PC-3 (cell line): ENCODE results near the gene USP3. TPM values are rescaled to one million over a fixed set of nuclear protein-coding genes. Genes with fewer than 3 reads are reported as not detected.
A peak's percentile ranks its signal among the peaks of the same experiment; 100 is the strongest.
"Not testable (repeated sequence)": the region's sequence is repeated elsewhere in the genome, so short reads cannot be mapped to it uniquely, and the experiment has no call there.

ENCODE experiments used
- ATAC-seq: fragments of 200-7000 bp; cut with Tn5 transposase; 2 replicates; pipeline ENCODE4 v1.9.1; 2020; ENCODE audit warnings: mild to moderate bottlenecking, moderate library complexity
- BruUV-seq: library from RNA; stranded (reverse); fragments of 400-500 nt; replicated peaks from 2 replicates; lab custom pipeline; 2021; lab: Mats Ljungman, UMichigan
- CTCF ChIA-PET: fragments of 300-600 bp; sonication (Branson Sonifier 250); formaldehyde crosslinking; loops from one replicate; lab custom pipeline; 2022; ENCODE audit warnings: antibody characterized with exemption; lab: Charles Lee
- POLR2A ChIA-PET: fragments of 300-600 bp; sonication (Branson Sonifier 250); formaldehyde crosslinking; loops from one replicate; lab custom pipeline; 2022; ENCODE audit warnings: antibody characterized with exemption; ENCODE audit not compliant: unreplicated experiment; lab: Charles Lee
- DNase-seq: peaks from one replicate; pipeline ENCODE4 v3.0.0-alpha.2; 2015
- H2AFZ ChIP-seq: fragments of 300-600 bp; sonication (generic); 2 replicates; pipeline ENCODE4 v1.6.0; 2016; ENCODE audit warnings: antibody characterized with exemption, low read length
- H3F3A ChIP-seq: fragments of 300-600 bp; sonication (generic); one replicate; pipeline ENCODE4 v1.6.0; 2017; ENCODE audit warnings: antibody characterized with exemption, low read length, control low read depth, mild to moderate bottlenecking; ENCODE audit not compliant: unreplicated experiment
- H3K27ac ChIP-seq: fragments of 300-600 bp; sonication (generic); 2 replicates; pipeline ENCODE4 v1.5.1; 2016; ENCODE audit warnings: mild to moderate bottlenecking, low read length
- H3K27me3 ChIP-seq: fragments of 300-600 bp; sonication (generic); 2 replicates; pipeline ENCODE4 v1.6.1; 2016; ENCODE audit warnings: low read length, mixed read lengths
- H3K36me3 ChIP-seq: fragments of 300-600 bp; sonication (generic); 2 replicates; pipeline ENCODE4 v1.6.1; 2016; ENCODE audit warnings: low read depth, mixed run types, low read length, mixed read lengths
- H3K4me1 ChIP-seq: fragments of 300-600 bp; sonication (generic); 2 replicates; pipeline ENCODE4 v1.5.1; 2016; ENCODE audit warnings: low read length; ENCODE audit not compliant: insufficient read depth
- H3K4me2 ChIP-seq: fragments of 300-600 bp; sonication (generic); 2 replicates; pipeline ENCODE4 v1.6.0; 2016; ENCODE audit warnings: low read length
- H3K4me3 ChIP-seq: fragments of 300-600 bp; sonication (generic); 2 replicates; pipeline ENCODE4 v1.5.1; 2016; ENCODE audit warnings: mild to moderate bottlenecking, low read length, mixed read lengths
- H3K79me2 ChIP-seq: fragments of 300-600 bp; sonication (generic); 2 replicates; pipeline ENCODE4 v1.6.1; 2017; ENCODE audit warnings: low read length, mixed read lengths
- H3K9ac ChIP-seq: fragments of 300-600 bp; sonication (generic); 2 replicates; pipeline ENCODE4 v1.6.0; 2016; ENCODE audit warnings: mild to moderate bottlenecking, low read length
- H3K9me2 ChIP-seq: fragments of 300-600 bp; sonication (generic); replicated peaks from 2 replicates; pipeline ENCODE4 v1.6.1; 2016; ENCODE audit warnings: mixed run types, low read length, mixed read lengths
- H3K9me3 ChIP-seq: fragments of 300-600 bp; sonication (generic); 2 replicates; pipeline ENCODE4 v1.6.1; 2016; ENCODE audit warnings: low read length, mixed read lengths
- H4K20me1 ChIP-seq: fragments of 300-600 bp; sonication (generic); 2 replicates; pipeline ENCODE4 v1.6.1; 2016; ENCODE audit warnings: low read length, mixed read lengths
- CTCF ChIP-seq: fragments of 300-600 bp; sonication (generic); conservative IDR thresholded peaks from 2 replicates; pipeline ENCODE4 v1.5.1; 2017; ENCODE audit warnings: antibody characterized with exemption, low read depth, mild to moderate bottlenecking, low read length
- EZH2 ChIP-seq: fragments of 300-600 bp; sonication (generic); IDR thresholded peaks from one replicate; pipeline ENCODE4 v1.6.1; 2017; ENCODE audit warnings: antibody characterized with exemption, mild to moderate bottlenecking, low read length; ENCODE audit not compliant: unreplicated experiment
- EZH2phosphoT487 ChIP-seq: fragments of 300-600 bp; sonication (generic); IDR thresholded peaks from 2 replicates; pipeline ENCODE4 v1.6.1; 2018; ENCODE audit warnings: mild to moderate bottlenecking, antibody characterized with exemption, low read length, borderline replicate concordance
- intact Hi-C: fragments of 100-400 bp; cut with micrococcal nuclease; formaldehyde crosslinking; loops from 2 replicates; pipeline ENCODE4 v1.9.0; 2023
- total RNA-seq: library from RNA; depleted of rRNA; stranded (reverse); fragments of >200 nt; gene quantifications from 2 replicates; pipeline ENCODE4 v1.2.3, GENCODE V29; 2014

USP3 gene
- total RNA-seq, 1 experiment from 2014 or later, result 26.9 TPM

GRCh38 chr15:63615935-63616334, 111.5 kb downstream of the USP3 start:
- no peaks in the 10 kb centered on the region for H3K9me3 ChIP-seq
- no peaks in the 10 kb centered on the region for H3K9me2 ChIP-seq
- no peak overlapping the region for H3K4me3 ChIP-seq
- intact Hi-C loops, result no loop called here
- no peaks in the 10 kb centered on the region for H3F3A ChIP-seq
- H4K20me1 ChIP-seq, result no peaks in the 10 kb centered on the region
- ChIA-PET POLR2A (no interaction called here), CTCF (no interaction called here)
- H3K4me2 ChIP-seq, result peak overlapping the region; percentile 36
- no peaks in the 10 kb centered on the region for H3K36me3 ChIP-seq
- no TSS peak for BruUV-seq
- H3K27ac ChIP-seq, result no peak overlapping the region
- TF ChIP-seq EZH2, result no peak
- TF ChIP-seq CTCF, result no peak
- TF ChIP-seq EZH2phosphoT487, result no peak
- peaks cover 16% of the 10 kb centered on the region for H3K4me1 ChIP-seq
- H3K79me2 ChIP-seq, result no peaks in the 10 kb centered on the region
- DNase-seq (peak; percentile 50), ATAC-seq (peak; percentile 22; the same call in 1 of the 2 replicates)
- H3K9ac ChIP-seq, result no peak overlapping the region
- no peak overlapping the region for H2AFZ ChIP-seq
- H3K27me3 ChIP-seq, result no peaks in the 10 kb centered on the region

- CTCF ChIA-PET, H3K4me3 ChIP-seq, intact Hi-C loops, DNase-seq, H3K9ac ChIP-seq, H4K20me1 ChIP-seq, POLR2A ChIA-PET, H3K9me2 ChIP-seq, H3K27ac ChIP-seq, H2AFZ ChIP-seq, H3K36me3 ChIP-seq, H3K9me3 ChIP-seq, H3F3A ChIP-seq, BruUV-seq, H3K4me2 ChIP-seq, H3K27me3 ChIP-seq, ATAC-seq, H3K79me2 ChIP-seq: not testable (repeated sequence)
- H3K4me1 ChIP-seq, result peaks cover 12% of the 10 kb centered on the region
Observed at GRCh38 chr15:63617147-63617546, 112.8 kb downstream of the USP3 start.

- H3K27me3 ChIP-seq, H3K36me3 ChIP-seq, BruUV-seq, CTCF ChIA-PET, H3K79me2 ChIP-seq, H3K9me3 ChIP-seq, H3K4me3 ChIP-seq, H3F3A ChIP-seq, DNase-seq, H3K27ac ChIP-seq, ATAC-seq, H4K20me1 ChIP-seq, intact Hi-C loops, H3K9ac ChIP-seq, H2AFZ ChIP-seq, POLR2A ChIA-PET, H3K4me2 ChIP-seq, H3K9me2 ChIP-seq: not testable (repeated sequence)
- peaks cover 12% of the 10 kb centered on the region for H3K4me1 ChIP-seq
Observed at GRCh38 chr15:63617627-63618026, 113.2 kb downstream of the USP3 start.

- H3K79me2 ChIP-seq, H3K27ac ChIP-seq, H3F3A ChIP-seq, H3K36me3 ChIP-seq, CTCF ChIA-PET, H3K4me1 ChIP-seq, ATAC-seq, POLR2A ChIA-PET, H2AFZ ChIP-seq, H4K20me1 ChIP-seq, H3K9ac ChIP-seq, H3K4me2 ChIP-seq, H3K9me2 ChIP-seq, H3K4me3 ChIP-seq, intact Hi-C loops, DNase-seq, H3K27me3 ChIP-seq, BruUV-seq, H3K9me3 ChIP-seq: not testable (repeated sequence)
Observed at GRCh38 chr15:63620760-63621159, 116.4 kb downstream of the USP3 start.
